ENCODE results near the gene PRDM11. TPM values are rescaled to one million over a fixed set of nuclear protein-coding genes. Genes with fewer than 3 reads are reported as not detected.

PRDM11 gene
- total RNA-seq, 1 donor from 2014 or later = 7.9 TPM

GRCh38 chr11:45157247-45158209 lies 11.1 kb downstream of the PRDM11 start:
- no peak for DNase-seq (ENCODE audit: low read depth in 2 of 2)

DNA sequence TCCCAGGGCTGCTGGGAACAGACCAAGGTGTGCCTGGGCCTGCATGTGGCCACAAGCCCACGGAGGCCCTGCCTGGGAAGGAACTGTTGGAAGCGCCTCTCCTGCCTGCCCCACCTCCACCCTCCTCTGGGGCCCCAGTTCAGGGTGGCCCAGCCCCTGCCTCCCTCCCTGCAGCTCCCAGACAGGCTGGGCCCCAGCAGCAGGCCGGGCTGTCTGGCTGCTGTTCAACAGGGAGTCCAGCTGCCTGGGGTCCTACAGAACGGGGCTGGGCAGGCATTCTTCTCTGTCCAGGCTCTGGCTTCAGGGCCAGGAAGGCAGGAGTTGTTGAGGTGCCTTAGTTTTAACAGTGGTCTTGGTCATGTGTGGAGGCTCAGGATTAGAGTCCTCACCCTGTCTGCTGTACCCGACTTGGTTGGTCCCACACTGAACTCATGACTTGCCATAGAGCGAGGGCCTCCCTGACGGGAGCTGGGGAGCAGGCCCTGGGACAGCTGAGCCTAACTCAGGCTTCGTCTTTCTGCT lies 11.8 kb downstream of the PRDM11 start:
- no peak for DNase-seq (ENCODE audit: low read depth in 2 of 2)

- DNase-seq (ENCODE audit: low read depth in 2 of 2) = no peak
Observed at GRCh38 chr11:45158891-45159605, 12.6 kb downstream of the PRDM11 start.

DNA sequence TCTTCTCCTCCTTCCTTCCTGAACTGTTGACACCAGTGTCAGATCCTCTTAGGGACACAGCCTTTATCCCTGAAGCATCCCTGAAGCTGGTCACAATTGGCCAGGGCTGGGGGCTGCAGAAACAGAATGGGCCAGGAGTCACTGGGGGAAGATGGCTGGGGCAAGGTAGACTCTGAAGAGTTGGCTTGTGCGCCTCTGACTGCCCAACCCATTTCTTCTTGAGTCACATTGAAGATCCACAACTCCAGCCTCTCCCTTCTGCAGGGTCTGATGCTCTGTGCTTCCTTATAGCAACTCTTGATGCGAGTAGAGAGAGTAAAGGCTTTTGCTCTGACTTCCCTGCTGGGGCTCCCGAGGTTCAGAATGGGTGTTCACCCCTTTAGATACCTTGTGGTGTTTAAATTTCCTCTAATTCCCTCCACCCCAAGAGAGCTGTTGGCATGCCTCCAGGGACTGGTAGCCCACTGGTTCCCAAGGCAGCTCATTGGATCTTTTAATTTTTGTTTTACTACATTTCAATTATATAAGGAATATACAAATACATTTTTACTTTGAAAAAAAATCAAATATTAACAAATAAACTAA lies 13.4 kb downstream of the PRDM11 start:
- DNase-seq (ENCODE audit: low read depth in 2 of 2) = no peak

DNA sequence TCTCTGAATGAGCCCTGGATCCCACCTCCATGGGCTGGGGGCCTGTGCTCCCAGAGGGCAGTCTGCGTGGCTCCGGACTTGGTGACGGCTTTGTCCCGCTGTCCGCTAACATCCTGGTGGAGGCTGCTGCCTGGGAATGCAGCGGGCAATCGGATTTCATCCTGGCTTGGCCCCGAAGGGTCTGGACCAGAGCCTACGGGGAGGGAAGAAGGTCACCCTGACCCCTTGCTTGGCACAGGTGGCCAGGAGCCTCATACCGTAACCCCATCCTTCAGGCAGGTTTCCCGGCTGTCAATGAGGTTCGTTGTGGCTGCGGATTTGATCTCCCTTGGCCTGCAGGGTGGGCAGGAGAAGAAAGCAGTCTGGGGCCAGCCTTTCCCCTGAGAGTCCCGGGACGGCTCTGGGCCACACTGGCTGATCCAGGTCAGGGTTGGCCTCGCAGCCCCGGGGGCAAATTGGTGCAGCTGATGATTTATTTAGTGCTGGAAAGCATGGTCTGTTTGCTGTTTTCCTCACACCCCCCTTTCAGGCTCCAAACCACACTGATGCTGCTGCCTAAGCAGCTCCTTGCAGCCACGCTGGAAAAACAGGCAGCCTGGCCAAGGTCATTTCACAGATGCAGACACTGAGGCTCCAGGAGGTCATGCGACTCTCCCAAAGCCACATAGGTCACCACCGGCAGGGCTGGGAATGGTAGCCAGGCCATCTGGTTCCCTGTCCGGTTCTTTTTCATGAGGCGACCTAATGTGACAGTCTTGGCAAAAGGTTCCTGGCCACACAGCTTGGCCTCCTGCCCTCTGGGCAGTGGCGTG lies 15.0 kb downstream of the PRDM11 start:
- DNase-seq (ENCODE audit: low read depth in 2 of 2) = peak in 1 of 2 donors; percentile 46

- DNase-seq (ENCODE audit: low read depth in 2 of 2) = no peak
Observed at GRCh38 chr11:45162064-45162375, 15.6 kb downstream of the PRDM11 start.

DNA sequence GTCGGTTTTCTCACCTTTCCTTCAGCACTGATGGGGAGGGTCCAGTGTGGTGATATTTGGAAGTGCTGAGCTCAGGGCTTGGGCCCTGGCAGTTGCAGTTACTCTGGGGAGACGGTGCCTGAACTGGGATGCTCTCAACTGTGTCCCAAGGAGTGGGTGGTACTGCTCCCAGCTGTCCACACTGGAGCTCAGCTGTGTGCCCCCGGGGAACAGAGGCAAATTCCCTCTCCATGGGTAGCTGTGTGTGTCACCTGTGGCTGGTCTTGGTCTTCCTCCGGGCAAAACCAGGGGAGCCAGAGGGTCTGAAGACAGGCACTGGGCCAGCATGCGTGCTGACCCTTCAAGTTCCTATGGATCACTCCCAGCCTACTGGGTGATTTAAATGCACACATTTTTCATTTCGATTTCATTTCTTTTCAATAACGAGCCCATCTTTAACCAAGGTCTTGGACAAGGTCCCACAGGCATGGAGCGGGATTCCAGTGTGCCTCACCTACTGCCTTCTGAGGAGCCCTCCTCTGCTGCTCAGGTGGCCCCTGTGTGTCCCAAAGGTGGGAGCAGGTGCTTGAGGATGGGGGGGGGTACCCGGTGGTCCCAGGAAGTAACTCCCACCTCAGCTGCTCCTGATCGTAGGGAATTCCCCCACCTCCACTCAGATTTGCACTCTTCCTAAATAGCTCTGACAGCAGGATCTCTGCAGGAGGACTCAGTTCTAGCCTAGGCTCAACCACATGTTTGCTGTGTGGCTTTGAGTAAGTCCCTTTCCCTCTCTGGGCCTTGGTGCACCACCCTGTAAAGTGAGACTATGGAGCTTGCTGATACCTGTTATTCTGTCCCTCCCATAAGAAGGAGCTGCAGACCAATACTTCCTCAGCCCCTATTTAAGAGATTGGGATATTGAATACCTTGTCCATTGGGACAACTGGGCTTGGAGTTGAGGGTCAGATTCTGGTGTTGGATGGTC lies 16.8 kb downstream of the PRDM11 start:
- no peak for DNase-seq (ENCODE audit: low read depth in 2 of 2)

DNA sequence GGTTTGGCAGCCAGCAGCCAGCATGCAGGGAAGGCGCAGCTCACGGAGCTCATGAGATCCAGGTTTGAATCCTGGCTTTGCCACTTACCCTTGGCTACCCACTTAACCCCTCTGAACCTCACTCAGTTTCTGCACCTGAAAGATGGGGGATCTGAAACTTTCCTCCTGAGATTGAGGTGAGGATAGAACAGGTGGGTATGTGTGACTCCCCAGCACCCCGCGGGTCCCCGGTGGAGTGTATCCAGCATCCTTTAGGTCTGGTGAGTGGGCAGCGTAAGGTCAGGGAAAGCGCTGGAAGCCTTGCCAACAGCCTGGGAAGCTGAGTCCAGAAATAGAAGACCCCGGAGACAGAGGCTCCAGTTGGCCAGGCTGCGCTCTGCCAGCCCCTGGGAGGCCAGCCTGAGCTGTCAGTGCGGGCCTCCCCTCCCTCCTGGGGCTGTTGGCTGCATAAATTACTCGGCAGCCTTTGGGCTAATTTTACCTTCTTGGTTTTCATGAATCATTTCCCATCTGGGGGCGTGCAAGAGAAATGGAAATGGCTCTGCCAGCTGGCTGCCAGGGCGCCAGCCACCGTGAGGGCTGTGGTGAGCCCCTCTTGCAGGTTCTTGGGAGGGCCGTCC lies 17.6 kb downstream of the PRDM11 start:
- no peak for DNase-seq (ENCODE audit: low read depth in 2 of 2)

DNA sequence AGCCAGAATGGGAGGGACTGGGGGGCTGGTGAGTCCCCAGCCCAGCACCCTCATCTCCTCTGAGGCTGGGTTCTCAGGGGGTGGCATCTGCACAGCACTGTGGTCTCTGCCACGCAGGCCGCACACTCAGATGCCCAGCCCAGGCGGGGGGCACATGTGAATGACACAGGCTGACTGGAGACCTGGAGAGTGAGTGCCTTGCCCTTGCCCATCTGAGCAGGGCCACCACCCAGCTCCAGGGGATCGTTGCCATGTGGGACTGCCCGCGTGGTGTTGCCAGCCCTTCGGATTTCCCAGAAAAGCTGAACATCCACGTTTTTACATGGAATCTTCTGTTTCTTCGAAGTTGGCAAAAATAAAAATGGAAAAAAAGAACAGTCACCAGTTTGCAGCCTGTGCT lies 18.9 kb downstream of the PRDM11 start:
- DNase-seq (ENCODE audit: low read depth in 2 of 2) = no peak

- DNase-seq (ENCODE audit: low read depth in 2 of 2) = no peak
Observed at GRCh38 chr11:45165806-45166603, 19.6 kb downstream of the PRDM11 start.

DNA sequence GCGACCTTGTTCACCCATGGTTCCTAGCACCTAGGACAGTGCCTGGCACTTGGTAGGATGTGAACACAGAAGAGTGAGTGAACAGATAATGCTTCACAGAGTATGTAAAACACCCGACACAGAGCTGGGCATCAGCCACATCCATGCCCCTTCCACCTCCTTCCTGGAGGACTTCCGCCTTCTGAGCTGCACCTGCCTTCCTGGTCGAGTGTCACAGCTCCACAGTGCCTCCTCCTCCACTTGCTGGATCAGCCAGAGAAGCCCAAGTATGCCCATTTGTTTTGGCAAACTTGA lies 20.1 kb downstream of the PRDM11 start:
- no peak for DNase-seq (ENCODE audit: low read depth in 2 of 2)

GRCh38 chr11:45167283-45167682 lies 20.8 kb downstream of the PRDM11 start:
- DNase-seq (ENCODE audit: low read depth in 2 of 2) = no peak

DNA sequence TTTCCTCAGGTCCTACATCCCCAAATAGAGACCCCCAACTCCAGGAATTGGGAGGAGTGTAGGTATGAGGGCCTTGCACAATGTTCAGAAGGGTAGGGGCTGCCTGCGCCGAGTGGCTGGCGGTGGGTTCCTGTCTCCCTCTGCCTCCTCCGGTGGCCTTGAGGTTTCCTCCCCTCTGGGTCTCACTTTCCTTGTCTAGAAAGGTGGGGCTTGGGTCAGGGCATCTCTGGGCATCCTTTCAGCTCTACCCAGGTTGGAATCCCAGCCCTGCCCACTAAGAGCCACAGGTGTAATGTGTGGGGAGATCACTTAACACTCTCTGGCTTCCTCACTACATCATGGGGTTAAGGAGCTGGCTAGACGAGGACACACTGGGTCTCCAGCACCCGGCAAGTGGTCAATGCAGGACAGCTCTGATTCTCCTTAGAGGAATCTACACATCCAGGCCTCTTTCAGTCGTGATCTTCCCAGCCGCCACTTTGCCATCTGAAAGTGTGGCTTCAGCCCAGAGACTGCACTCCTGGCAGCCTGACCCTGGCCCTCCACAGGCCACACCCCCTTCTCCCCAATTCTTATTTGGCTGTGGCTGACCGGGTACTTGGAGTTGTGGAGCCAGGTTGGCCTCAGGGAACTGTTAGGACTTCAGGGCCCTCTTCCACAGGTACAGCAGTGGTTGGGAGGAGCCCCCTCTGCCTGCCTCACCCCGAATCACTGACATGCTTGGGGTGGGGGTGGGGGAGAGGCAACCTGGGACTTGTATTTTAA lies 22.1 kb downstream of the PRDM11 start:
- no peak for DNase-seq (ENCODE audit: low read depth in 2 of 2)

DNA sequence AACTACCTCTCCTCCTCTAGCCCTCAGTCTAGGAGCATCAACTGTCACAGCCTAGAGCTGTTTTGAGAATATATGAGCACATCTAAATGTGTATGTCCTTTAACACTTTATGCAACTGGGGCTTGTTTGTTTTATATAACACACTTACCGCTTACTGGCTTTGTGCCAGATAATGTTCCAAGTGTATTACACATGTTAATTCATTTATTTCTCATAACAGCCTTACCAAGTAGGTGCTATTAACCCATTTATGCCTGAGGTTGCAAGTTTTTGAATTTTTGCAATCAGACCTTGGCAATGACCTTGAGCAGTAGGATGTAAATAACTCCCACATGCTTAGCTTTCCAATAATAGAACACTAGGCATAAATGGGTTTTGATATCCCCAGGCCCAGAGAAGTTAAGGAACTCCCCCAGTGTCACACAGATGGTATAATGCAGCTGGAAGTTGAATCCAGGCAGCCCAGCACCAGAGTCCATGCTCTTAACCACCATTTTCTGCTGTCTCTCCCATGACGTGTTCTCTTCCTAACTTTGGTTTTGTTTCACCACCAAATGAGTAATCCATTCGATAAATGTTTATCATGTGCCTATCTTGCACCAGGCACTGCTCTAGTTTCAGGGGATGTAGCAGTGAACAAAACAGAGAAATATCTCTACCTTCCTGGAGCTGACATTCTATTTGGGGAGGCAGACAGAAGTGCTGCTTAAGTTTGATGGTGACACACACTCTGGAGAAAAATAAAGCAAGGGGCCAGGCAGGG lies 23.1 kb downstream of the PRDM11 start:
- DNase-seq (ENCODE audit: low read depth in 2 of 2) = no peak

GRCh38 chr11:45170484-45170883 lies 24.0 kb downstream of the PRDM11 start:
- DNase-seq (ENCODE audit: low read depth in 2 of 2) = no peak

- DNase-seq (ENCODE audit: low read depth in 2 of 2) = no peak
Observed at GRCh38 chr11:45171550-45171949, 25.1 kb downstream of the PRDM11 start.

DNA sequence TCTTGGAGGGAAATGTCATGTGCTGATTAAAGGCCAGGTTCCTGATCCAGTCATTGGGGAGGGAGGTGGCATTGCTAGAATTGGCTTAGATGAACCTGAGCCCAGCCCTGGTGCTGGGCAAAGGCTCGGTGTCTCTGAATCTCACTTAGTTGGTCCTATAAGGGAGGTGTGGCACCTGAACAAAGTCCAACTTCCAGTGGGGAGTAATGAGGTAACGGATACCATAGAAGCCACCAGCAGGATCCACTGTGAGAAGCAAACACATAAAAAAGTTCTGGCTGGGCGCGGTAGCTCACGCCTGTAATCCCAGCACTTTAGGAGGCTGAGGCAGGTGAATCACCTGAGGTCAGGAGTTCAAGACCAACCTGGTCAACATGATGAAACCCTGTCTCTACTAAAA lies 26.6 kb downstream of the PRDM11 start:
- DNase-seq (ENCODE audit: low read depth in 2 of 2) = no peak
